HK-2 (cell line): ENCODE results near the gene UBAC1.

ENCODE experiments used
- DNase-seq: peaks from one replicate; pipeline ENCODE4 v3.0.0-alpha.2; 2018; ENCODE audit not compliant: unreplicated experiment

Gene UBAC1

DNA sequence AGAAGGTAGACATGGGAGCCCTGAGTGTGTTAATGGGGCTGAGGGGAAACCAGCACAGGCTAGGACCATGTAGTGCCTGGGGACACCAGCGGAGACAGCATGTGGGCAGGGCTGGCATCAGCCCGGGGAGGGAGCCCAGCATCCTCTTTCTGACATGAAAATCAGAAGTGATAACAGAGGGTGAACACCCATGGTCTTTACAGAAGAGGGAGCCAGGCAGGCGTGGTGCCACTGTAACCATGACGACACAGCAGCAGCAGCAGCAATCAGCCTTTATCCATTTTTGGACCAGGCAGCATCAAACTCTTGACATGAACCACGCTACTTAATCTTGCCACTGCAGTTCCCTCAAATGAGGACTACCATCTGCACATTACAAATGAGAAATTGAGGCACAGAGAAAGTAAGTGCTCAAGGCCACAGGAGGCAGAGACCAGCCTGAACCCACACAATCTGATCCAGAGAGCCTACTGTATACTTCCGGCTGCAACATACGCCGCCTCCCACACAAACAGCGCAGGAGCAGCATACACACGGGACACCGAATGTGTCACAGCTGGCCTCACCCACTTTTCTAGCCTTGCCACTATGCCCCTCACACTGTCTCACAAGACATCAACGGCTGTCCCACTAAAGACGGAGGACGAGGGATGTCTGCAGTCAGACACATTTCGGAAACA lies 77.6 kb downstream of the UBAC1 start:
- no peak for DNase-seq
